ENCODE data around the gene CELF4.

Gene CELF4

GRCh38 chr18:37284260-37284659, 281.3 kb downstream of the CELF4 start:
- no peaks in the 10 kb centered on the region for H3K27me3 ChIP-seq (ENCODE audit: control insufficient read depth, low read length)
- H3K4me1 ChIP-seq (ENCODE audit: control insufficient read depth, low read length): no peaks in the 10 kb centered on the region
- H3F3A ChIP-seq (ENCODE audit: control insufficient read depth, insufficient read depth): no peaks in the 10 kb centered on the region
- no peak overlapping the region for H3K4me2 ChIP-seq (ENCODE audit: low read length)
- TF ChIP-seq CTCF (IDR thresholded peaks at IDR 0.05; ENCODE audit: low read depth, low read length, poor library complexity, severe bottlenecking) (no peak), EZH2phosphoT487 (IDR thresholded peaks at IDR 0.05; ENCODE audit: borderline replicate concordance, low read length) (no peak)
- H3K36me3 ChIP-seq (ENCODE audit: control insufficient read depth, low read length): no peaks in the 10 kb centered on the region
- no peak overlapping the region for H3K4me3 ChIP-seq (ENCODE audit: low read length)
- no peaks in the 10 kb centered on the region for H3K9me2 ChIP-seq (replicated peaks; ENCODE audit: control insufficient read depth, low read length)
- H4K20me1 ChIP-seq (ENCODE audit: control insufficient read depth, insufficient read depth, low read depth, low read length): no peaks in the 10 kb centered on the region
- H3K9me3 ChIP-seq (ENCODE audit: control insufficient read depth, insufficient read depth, low read length): no peaks in the 10 kb centered on the region
- no peak overlapping the region for H3K27ac ChIP-seq (ENCODE audit: low read depth, low read length)
- H3K79me2 ChIP-seq (ENCODE audit: control insufficient read depth, low read length): no peaks in the 10 kb centered on the region

GRCh38 chr18:37282386-37283037, 283.1 kb downstream of the CELF4 start:
- Histone ChIP-seq H3K27ac (ENCODE audit: low read depth, low read length) (no peak overlapping the region), H3K36me3 (ENCODE audit: control insufficient read depth, low read length) (no peaks in the 10 kb centered on the region), H3K79me2 (ENCODE audit: control insufficient read depth, low read length) (no peaks in the 10 kb centered on the region), H4K20me1 (ENCODE audit: control insufficient read depth, insufficient read depth, low read depth, low read length) (no peaks in the 10 kb centered on the region), H3K9me3 (ENCODE audit: control insufficient read depth, insufficient read depth, low read length) (no peaks in the 10 kb centered on the region), H3K4me2 (ENCODE audit: low read length) (no peak overlapping the region), H3F3A (ENCODE audit: control insufficient read depth, insufficient read depth) (no peaks in the 10 kb centered on the region), H3K4me1 (ENCODE audit: control insufficient read depth, low read length) (no peaks in the 10 kb centered on the region), H3K4me3 (ENCODE audit: low read length) (no peak overlapping the region), H3K27me3 (ENCODE audit: control insufficient read depth, low read length) (no peaks in the 10 kb centered on the region), H3K9me2 (replicated peaks; ENCODE audit: control insufficient read depth, low read length) (no peaks in the 10 kb centered on the region)
- TF ChIP-seq EZH2phosphoT487 (IDR thresholded peaks at IDR 0.05; ENCODE audit: borderline replicate concordance, low read length): no peak
- peak; percentile 62 for TF ChIP-seq CTCF (IDR thresholded peaks at IDR 0.05; ENCODE audit: low read depth, low read length, poor library complexity, severe bottlenecking)

GRCh38 chr18:37280701-37281393, 284.8 kb downstream of the CELF4 start:
- Histone ChIP-seq H3K79me2 (ENCODE audit: control insufficient read depth, low read length) (no peaks in the 10 kb centered on the region), H3K4me1 (ENCODE audit: control insufficient read depth, low read length) (no peaks in the 10 kb centered on the region), H3K36me3 (ENCODE audit: control insufficient read depth, low read length) (no peaks in the 10 kb centered on the region), H3K27me3 (ENCODE audit: control insufficient read depth, low read length) (no peaks in the 10 kb centered on the region), H3K9me3 (ENCODE audit: control insufficient read depth, insufficient read depth, low read length) (no peaks in the 10 kb centered on the region), H3K27ac (ENCODE audit: low read depth, low read length) (no peak overlapping the region), H3F3A (ENCODE audit: control insufficient read depth, insufficient read depth) (no peaks in the 10 kb centered on the region), H3K9me2 (replicated peaks; ENCODE audit: control insufficient read depth, low read length) (no peaks in the 10 kb centered on the region), H4K20me1 (ENCODE audit: control insufficient read depth, insufficient read depth, low read depth, low read length) (no peaks in the 10 kb centered on the region), H3K4me2 (ENCODE audit: low read length) (no peak overlapping the region), H3K4me3 (ENCODE audit: low read length) (no peak overlapping the region)
- TF ChIP-seq CTCF (IDR thresholded peaks at IDR 0.05; ENCODE audit: low read depth, low read length, poor library complexity, severe bottlenecking): no peak
- TF ChIP-seq EZH2phosphoT487 (IDR thresholded peaks at IDR 0.05; ENCODE audit: borderline replicate concordance, low read length): no peak
